GM12872 (cell line): ENCODE results near the gene OSMR.

Experiments used
- TF ChIP-seq, protein P1 (sequence below): IDR thresholded peaks from 3 replicates; pipeline ENCODE4 v1.5.1; 2011; ENCODE audit warnings: low read depth, mild to moderate bottlenecking, low read length, moderate library complexity; ENCODE audit not compliant: insufficient read depth

Gene OSMR

GRCh38 chr5:38832810-38833209 is 13.0 kb upstream of the OSMR start:
- TF ChIP-seq, protein P1, sequence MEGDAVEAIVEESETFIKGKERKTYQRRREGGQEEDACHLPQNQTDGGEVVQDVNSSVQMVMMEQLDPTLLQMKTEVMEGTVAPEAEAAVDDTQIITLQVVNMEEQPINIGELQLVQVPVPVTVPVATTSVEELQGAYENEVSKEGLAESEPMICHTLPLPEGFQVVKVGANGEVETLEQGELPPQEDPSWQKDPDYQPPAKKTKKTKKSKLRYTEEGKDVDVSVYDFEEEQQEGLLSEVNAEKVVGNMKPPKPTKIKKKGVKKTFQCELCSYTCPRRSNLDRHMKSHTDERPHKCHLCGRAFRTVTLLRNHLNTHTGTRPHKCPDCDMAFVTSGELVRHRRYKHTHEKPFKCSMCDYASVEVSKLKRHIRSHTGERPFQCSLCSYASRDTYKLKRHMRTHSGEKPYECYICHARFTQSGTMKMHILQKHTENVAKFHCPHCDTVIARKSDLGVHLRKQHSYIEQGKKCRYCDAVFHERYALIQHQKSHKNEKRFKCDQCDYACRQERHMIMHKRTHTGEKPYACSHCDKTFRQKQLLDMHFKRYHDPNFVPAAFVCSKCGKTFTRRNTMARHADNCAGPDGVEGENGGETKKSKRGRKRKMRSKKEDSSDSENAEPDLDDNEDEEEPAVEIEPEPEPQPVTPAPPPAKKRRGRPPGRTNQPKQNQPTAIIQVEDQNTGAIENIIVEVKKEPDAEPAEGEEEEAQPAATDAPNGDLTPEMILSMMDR, result no peak

DNA sequence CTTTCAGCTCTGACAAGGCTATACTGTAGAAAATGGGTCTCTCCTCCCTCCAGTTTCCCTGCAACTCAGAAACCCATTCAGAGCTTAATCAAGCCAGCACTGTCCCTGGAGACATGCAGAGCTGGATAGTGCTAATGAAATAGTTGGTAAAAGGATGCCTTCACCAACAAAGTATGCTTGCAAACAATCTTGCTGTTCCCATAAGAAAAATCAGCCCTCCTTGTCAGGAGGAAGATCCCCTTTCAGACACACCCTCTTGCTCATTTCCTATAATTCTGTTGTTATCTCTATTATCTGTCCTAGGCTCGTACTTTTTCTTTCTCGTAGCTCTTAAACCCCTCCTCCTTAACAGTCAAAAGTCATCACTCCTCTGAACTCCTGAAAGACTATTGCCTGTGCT is 9.9 kb upstream of the OSMR start:
- TF ChIP-seq, protein P1, result no peak

DNA sequence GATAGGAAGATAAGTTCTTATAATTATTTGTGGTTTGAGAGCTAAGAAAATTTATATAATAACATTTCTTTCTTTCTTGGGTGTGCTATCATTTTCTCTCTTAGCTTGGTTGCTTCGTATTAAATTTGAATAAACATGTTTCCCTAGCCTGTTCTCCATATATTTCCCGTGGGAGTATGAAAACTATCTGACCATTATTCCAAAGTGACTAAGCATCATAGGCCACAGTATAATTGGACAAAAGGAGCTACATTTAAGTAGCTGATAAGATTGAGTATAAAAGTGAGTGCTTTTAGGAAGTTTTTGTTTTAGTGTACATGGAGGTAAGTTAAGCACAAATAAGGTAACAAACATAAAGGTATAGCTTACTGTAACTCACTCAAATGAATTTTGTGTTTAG is 8.4 kb upstream of the OSMR start:
- TF ChIP-seq, protein P1, result no peak

- TF ChIP-seq, protein P1, result no peak
Observed at GRCh38 chr5:38837932-38838331, 7.9 kb upstream of the OSMR start.

- TF ChIP-seq, protein P1, result no peak
Observed at GRCh38 chr5:38843665-38844064, 2.1 kb upstream of the OSMR start.

GRCh38 chr5:38846379-38847011 is 683 bp downstream of the OSMR start:
- TF ChIP-seq, protein P1, result no peak

- TF ChIP-seq, protein P1, result no peak
Observed at GRCh38 chr5:38847559-38848347, 1.9 kb downstream of the OSMR start.
